Hematopoietic multipotent progenitor cell treated with erythropoietin and hydrocortisone succinate and interleukin-3 and kit ligand, for 15 days (in vitro differentiated cells): ENCODE measurements around the gene MST1.
"Not testable (repeated sequence)": the region's sequence is repeated elsewhere in the genome, so short reads cannot be mapped to it uniquely, and the experiment has no call there.

Experiments used
- DNase-seq: peaks from one replicate; pipeline ENCODE4 v3.0.0-alpha.2; 2015; ENCODE audit warnings: low spot score

The MST1 gene

GRCh38 chr3:49700453-49701128, 11.3 kb upstream of the MST1 start:
- no peak for DNase-seq

GRCh38 chr3:49700014-49700413, 10.7 kb upstream of the MST1 start:
- DNase-seq = no peak

- peak; percentile 39 for DNase-seq
These were observed 10.2 kb upstream of the MST1 start for GRCh38 chr3:49699281-49699979.

- DNase-seq = not testable (repeated sequence)
These were observed 6.2 kb upstream of the MST1 start for GRCh38 chr3:49695350-49696015.

GRCh38 chr3:49694409-49695070, 5.3 kb upstream of the MST1 start:
- not testable (repeated sequence) for DNase-seq

GRCh38 chr3:49691481-49691880, 2.2 kb upstream of the MST1 start:
- DNase-seq = not testable (repeated sequence)

- not testable (repeated sequence) for DNase-seq
These were observed 1.6 kb upstream of the MST1 start for GRCh38 chr3:49690856-49691255.

GRCh38 chr3:49689908-49690624, 792 bp upstream of the MST1 start:
- peak; percentile 55 for DNase-seq

- DNase-seq = peak; percentile 23
These were observed 782 bp downstream of the MST1 start for GRCh38 chr3:49688338-49689045.

- DNase-seq = not testable (repeated sequence)
These were observed 1.9 kb downstream of the MST1 start for GRCh38 chr3:49687424-49687795.

GRCh38 chr3:49686769-49687423, 2.4 kb downstream of the MST1 start:
- DNase-seq = peak; percentile 88

- peak; percentile 40 for DNase-seq
These were observed 2.9 kb downstream of the MST1 start for GRCh38 chr3:49686346-49686745.

GRCh38 chr3:49685846-49686245, 3.4 kb downstream of the MST1 start:
- DNase-seq = not testable (repeated sequence)

GRCh38 chr3:49685103-49685502, 4.2 kb downstream of the MST1 start:
- not testable (repeated sequence) for DNase-seq

GRCh38 chr3:49684453-49684852, 4.8 kb downstream of the MST1 start:
- not testable (repeated sequence) for DNase-seq

GRCh38 chr3:49683162-49683561, 6.1 kb downstream of the MST1 start:
- DNase-seq = no peak

- no peak for DNase-seq
These were observed 7.7 kb downstream of the MST1 start for GRCh38 chr3:49681543-49681942.

- no peak for DNase-seq
These were observed 8.1 kb downstream of the MST1 start for GRCh38 chr3:49681232-49681522.

- DNase-seq = no peak
These were observed 8.6 kb downstream of the MST1 start for GRCh38 chr3:49680493-49681231.

GRCh38 chr3:49675912-49676311, 13.4 kb downstream of the MST1 start:
- no peak for DNase-seq
